GM10248 (cell line): ENCODE measurements around the gene CGRRF1.

Experiments
- CTCF ChIA-PET: fragments of 300-600 bp; sonication (Branson Sonifier 250); formaldehyde crosslinking; extraction: SDS; loops from one replicate; lab custom pipeline; 2021; ENCODE audit warnings: antibody characterized with exemption; lab: Yijun Ruan, JAX
- POLR2A ChIA-PET: fragments of 350-650 bp; sonication (Branson Sonifier 250); formaldehyde crosslinking; extraction: SDS; loops from one replicate; lab custom pipeline; 2020; ENCODE audit warnings: antibody characterized with exemption; lab: Yijun Ruan, JAX
- DNase-seq: peaks from one replicate; pipeline ENCODE4 v3.0.0; 2012; ENCODE audit errors: extremely low spot score
- TF ChIP-seq, protein P1 (sequence below): IDR thresholded peaks from 2 replicates; pipeline ENCODE4 v1.5.1; 2012; ENCODE audit warnings: mild to moderate bottlenecking, low read depth; ENCODE audit errors: extremely low read depth, missing control alignments, control extremely low read depth

The CGRRF1 gene

DNA sequence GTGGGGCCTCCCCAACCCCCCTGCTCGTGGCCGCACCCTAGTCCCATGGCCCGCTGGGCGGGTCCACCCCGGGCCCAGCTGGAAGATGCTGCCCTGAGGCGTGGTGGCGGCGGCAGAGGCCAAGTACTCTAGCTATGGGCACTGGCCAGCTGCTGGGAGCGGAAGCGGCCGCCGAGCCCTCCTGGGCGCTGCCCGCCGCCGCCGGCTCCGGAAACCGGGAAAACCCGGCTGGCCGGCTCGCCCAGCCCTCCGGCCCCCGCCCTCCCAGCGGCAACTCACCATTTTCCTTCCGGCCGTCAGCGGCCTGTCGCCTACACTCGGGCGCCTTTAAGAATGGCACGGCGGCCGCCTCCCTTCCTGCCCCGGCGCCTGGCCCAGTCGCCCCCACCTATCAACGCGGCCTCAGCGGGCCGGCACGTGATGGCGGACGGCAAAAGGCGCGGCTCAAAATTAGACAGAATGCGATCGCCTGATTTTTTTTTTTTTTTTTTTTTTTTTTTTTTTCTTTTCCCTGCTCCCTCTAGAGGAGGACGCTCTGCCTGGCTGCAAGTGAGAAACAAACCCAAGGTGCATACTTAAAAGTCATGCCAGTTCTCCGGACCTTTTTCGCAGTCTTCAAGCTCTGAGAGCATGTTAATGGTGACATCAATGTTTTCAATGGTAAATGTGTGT lies 20.9 kb upstream of the CGRRF1 start, which contains the start of gene GMFB:
Gene GMFB (minus strand): TSS at position 335 of the 672 bp plus-strand sequence. CDS start 53 bp downstream, at position 282.
- TF ChIP-seq, protein P1, sequence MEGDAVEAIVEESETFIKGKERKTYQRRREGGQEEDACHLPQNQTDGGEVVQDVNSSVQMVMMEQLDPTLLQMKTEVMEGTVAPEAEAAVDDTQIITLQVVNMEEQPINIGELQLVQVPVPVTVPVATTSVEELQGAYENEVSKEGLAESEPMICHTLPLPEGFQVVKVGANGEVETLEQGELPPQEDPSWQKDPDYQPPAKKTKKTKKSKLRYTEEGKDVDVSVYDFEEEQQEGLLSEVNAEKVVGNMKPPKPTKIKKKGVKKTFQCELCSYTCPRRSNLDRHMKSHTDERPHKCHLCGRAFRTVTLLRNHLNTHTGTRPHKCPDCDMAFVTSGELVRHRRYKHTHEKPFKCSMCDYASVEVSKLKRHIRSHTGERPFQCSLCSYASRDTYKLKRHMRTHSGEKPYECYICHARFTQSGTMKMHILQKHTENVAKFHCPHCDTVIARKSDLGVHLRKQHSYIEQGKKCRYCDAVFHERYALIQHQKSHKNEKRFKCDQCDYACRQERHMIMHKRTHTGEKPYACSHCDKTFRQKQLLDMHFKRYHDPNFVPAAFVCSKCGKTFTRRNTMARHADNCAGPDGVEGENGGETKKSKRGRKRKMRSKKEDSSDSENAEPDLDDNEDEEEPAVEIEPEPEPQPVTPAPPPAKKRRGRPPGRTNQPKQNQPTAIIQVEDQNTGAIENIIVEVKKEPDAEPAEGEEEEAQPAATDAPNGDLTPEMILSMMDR, result peak; percentile 25
- CTCF ChIA-PET, result interaction anchor here (1.0 to 5.9 kb wide), 7 partner anchors 19 to 414 kb away, joined by 3 to 30 read pairs (median 4); partner anchors contain the start of genes CDKN3, CGRRF1 and GCH1
- POLR2A ChIA-PET, result interaction anchor here (0.7 kb wide), 2 partner anchors 17 to 433 kb away, joined by 3 read pairs; no protein-coding TSS in a partner anchor
- peak; percentile 93 for DNase-seq

DNA sequence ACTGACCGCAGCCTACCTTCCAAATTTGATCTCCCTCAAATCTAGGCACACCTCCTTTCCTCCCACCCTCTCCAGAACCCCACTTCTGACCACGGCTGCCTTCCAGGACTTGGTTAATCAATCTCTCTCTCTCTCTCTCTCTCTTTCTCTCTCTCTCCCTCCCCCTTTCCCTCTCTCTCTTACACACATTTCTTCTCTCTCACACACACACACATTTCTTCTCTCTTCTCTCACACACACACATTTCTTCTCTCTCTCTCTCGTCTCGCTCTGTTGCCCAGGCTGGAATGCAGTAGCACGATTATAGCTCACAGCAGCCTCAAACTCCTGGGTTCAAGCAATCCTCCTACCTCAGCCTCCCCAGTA lies 20.4 kb upstream of the CGRRF1 start:
- TF ChIP-seq, protein P1, result no peak
- CTCF ChIA-PET, result interaction anchor here (1.1 to 5.9 kb wide), 5 partner anchors 19 to 414 kb away, joined by 3 to 30 read pairs (median 4); partner anchors contain the start of genes CGRRF1 and GCH1
- DNase-seq, result no peak
- POLR2A ChIA-PET, result no interaction called here

DNA sequence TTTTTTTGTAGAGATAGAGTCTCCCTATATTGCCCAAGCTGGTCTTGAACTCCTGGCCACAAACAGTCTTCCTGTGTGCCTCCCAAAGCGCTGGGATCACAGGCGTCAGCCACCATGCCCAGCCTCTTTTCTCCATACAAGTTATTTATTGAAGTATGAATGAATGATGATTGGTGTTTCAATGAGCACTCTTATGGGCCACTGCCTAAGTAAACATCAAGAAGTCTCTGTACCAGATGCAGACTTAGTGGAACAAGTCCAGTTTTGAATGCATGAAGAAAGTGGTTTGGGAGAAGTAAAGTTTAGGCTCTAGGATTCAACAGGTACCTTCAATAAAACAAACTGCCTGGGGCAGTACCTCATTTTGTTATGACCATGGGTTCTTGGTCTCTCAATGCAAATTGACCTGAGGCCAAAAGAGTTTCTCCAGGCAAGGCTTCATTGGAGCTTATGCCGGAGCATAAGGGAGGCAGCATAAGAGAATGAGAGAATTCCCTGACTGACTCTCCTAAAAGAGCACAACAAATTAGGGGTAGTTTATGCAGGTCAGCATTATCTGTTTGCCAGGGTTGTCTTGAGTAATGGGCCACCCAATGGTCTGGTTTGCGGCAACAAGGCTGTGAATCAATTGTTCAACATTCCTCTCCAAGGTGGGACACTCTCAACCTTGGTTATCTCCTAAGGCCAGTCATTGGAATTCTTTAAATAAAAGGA lies 19.8 kb upstream of the CGRRF1 start:
- ChIA-PET CTCF (interaction anchor here (1.1 to 5.9 kb wide), 5 partner anchors 18 to 413 kb away, joined by 3 to 30 read pairs (median 4); partner anchors contain the start of genes CGRRF1 and GCH1), POLR2A (no interaction called here)
- no peak for DNase-seq
- TF ChIP-seq, protein P1, result no peak

GRCh38 chr14:54490445-54491175 lies 19.1 kb upstream of the CGRRF1 start:
- CTCF ChIA-PET, result interaction anchor here (1.1 to 5.9 kb wide), 2 partner anchors 18 to 341 kb away, joined by 3 to 30 read pairs; partner anchors contain the start of gene CGRRF1
- POLR2A ChIA-PET, result no interaction called here
- DNase-seq, result no peak
- TF ChIP-seq, protein P1, result no peak

DNA sequence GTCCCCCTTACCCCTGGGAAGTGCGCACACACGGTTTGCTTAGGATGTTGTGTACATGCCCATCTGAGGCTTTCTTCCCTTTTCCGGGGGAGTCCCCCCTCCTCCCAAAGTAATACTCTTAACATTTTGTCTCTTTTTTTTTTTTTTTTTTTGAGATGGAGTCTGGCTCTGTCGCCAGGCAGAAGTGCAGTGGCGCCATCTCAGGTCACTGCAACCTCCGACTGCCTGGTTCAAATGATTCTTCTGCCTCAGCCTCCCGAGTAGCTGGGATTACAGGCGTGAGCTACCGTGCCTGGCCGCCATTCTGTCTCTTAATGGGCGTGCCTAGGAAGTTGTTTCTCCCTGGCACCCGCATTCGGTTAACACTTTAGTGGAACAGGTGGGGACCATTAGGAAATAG lies 16.4 kb upstream of the CGRRF1 start:
- TF ChIP-seq, protein P1, result no peak
- no peak for DNase-seq
- ChIA-PET POLR2A (no interaction called here), CTCF (interaction anchor here (1.2 to 6.0 kb wide), 3 partner anchors 9 to 145 kb away, joined by 3 to 50 read pairs (median 5); partner anchors contain the start of gene CGRRF1)

- CTCF ChIA-PET, result interaction anchor here (1.1 to 6.0 kb wide), 2 partner anchors 10 to 18 kb away, joined by 3 to 50 read pairs; partner anchors contain the start of gene CGRRF1
- POLR2A ChIA-PET, result no interaction called here
Measured at GRCh38 chr14:54497224-54497623, 12.5 kb upstream of the CGRRF1 start.

More at GRCh38 chr14:54497224-54497623, 12.5 kb upstream of the CGRRF1 start:
- no peak for DNase-seq
- TF ChIP-seq, protein P1, result no peak
